Naive thymus-derived CD8-positive, alpha-beta T cell (primary cell): ENCODE measurements around the gene TIAM1. TPM values are rescaled to one million over a fixed set of nuclear protein-coding genes. Genes with fewer than 3 reads are reported as not detected.

ENCODE experiments used
- ATAC-seq, 2 donors: fragments of 150-1000 bp; cut with Tn5 transposase in 1 of 2; sonication (Bioruptor Pico), chemical (Tn5 transposase) in 1 of 2; 1 replicate in 1 of 2; 2 replicates in 1 of 2; pipeline ENCODE4 v1.10.0; 2021; ENCODE audit warnings: mild to moderate bottlenecking in 2 of 2, moderate library complexity in 2 of 2
- POLR2A ChIA-PET: fragments of 350-600 bp; sonication (Branson Sonifier 250); formaldehyde crosslinking; loops from one replicate; lab custom pipeline; 2021; ENCODE audit warnings: antibody characterized with exemption; lab: Charles Lee
- DNase-seq, 10 donors: peaks; one replicate each; pipeline versions ENCODE4 v3.0.0 to v3.0.0-alpha.2; 2020 to 2022
- H3K27ac Mint-ChIP-seq, 10 donors: one replicate each; pipeline ENCODE4 v1.8.0; 2020 to 2022; ENCODE audit warnings: mild to moderate bottlenecking in 10 of 10, mixed read lengths in 10 of 10, moderate library complexity in 4 of 10, inconsistent platforms in 1 of 10
- H3K27me3 Mint-ChIP-seq, 5 donors: one replicate each; pipeline ENCODE4 v1.8.0; 2021 to 2022; ENCODE audit warnings: mixed read lengths in 5 of 5
- H3K36me3 Mint-ChIP-seq, 3 donors: one replicate each; pipeline ENCODE4 v1.8.0; 2020 to 2022; ENCODE audit warnings: mixed read lengths in 3 of 3, mild to moderate bottlenecking in 2 of 3, inconsistent platforms in 1 of 3
- H3K4me1 Mint-ChIP-seq, 4 donors: one replicate each; pipeline ENCODE4 v1.8.0; 2021 to 2022; ENCODE audit warnings: mixed read lengths in 4 of 4
- H3K4me3 Mint-ChIP-seq, 10 donors: one replicate each; pipeline ENCODE4 v1.8.0; 2020 to 2022; ENCODE audit warnings: mild to moderate bottlenecking in 10 of 10, mixed read lengths in 10 of 10, moderate library complexity in 6 of 10, inconsistent platforms in 1 of 10
- H3K9me3 Mint-ChIP-seq, 9 donors: one replicate each; pipeline ENCODE4 v1.8.0; 2020 to 2022; ENCODE audit warnings: mixed read lengths in 9 of 9, mild to moderate bottlenecking in 3 of 9, inconsistent platforms in 1 of 9, moderate library complexity in 1 of 9
- polyA plus RNA-seq, 3 donors: library from polyadenylated mRNA; unstranded; fragments of 300-500 nt; fragmentation: Illumina TruSeq; gene quantifications; one replicate each; pipeline ENCODE4 v1.2.3, GENCODE V29; 2021
- total RNA-seq, 8 experiments: library from RNA in 2 of 8; stranded (reverse) in 2 of 8; gene quantifications; one replicate each; pipeline ENCODE4 v1.2.3 and lab custom pipeline; 2021 to 2026

TIAM1 gene
- total and polyA plus RNA-seq, 5 experiments from 2014 or later = 2.7 to 9.8 (median 4.0) TPM

- Mint-ChIP-seq H3K27ac (no peak overlapping the region), H3K4me3 (no peak overlapping the region), H3K9me3 (peaks cover 0 to 11% (median 1%) of the 10 kb centered on the region in 9 donors), H3K36me3 (peaks cover 0 to 2% (median under 1%) of the 10 kb centered on the region in 3 donors), H3K4me1 (peaks cover 12 to 27% (median 23%) of the 10 kb centered on the region in 4 donors), H3K27me3 (no peaks in the 10 kb centered on the region)
- POLR2A ChIA-PET = no interaction called here
- DNase-seq (no peak), ATAC-seq (no peak)
Measured at GRCh38 chr21:31278511-31279130, 65.4 kb downstream of the TIAM1 start.

- ATAC-seq = no peak
- peaks cover 0 to 7% (median 3%) of the 10 kb centered on the region in 9 donors for H3K9me3 Mint-ChIP-seq
- H3K27ac Mint-ChIP-seq = peak overlapping the region in 1 of 10 donors; percentile 20
- no peaks in the 10 kb centered on the region for H3K27me3 Mint-ChIP-seq
- no peak for DNase-seq
- H3K4me3 Mint-ChIP-seq = no peak overlapping the region
- POLR2A ChIA-PET = no interaction called here
- peaks cover 0 to 7% (median 6%) of the 10 kb centered on the region in 3 donors for H3K36me3 Mint-ChIP-seq
- peaks cover 7 to 20% (median 18%) of the 10 kb centered on the region in 4 donors for H3K4me1 Mint-ChIP-seq
Measured at GRCh38 chr21:31276663-31277062, 67.4 kb downstream of the TIAM1 start.

GRCh38 chr21:31275901-31276300 is 68.2 kb downstream of the TIAM1 start:
- Mint-ChIP-seq H3K4me3 (no peak overlapping the region), H3K27ac (no peak overlapping the region), H3K36me3 (peaks cover 0 to 7% (median 6%) of the 10 kb centered on the region in 3 donors), H3K9me3 (peaks cover 0 to 7% (median 0%) of the 10 kb centered on the region in 9 donors), H3K4me1 (peaks cover 8 to 20% (median 15%) of the 10 kb centered on the region in 4 donors), H3K27me3 (no peaks in the 10 kb centered on the region)
- no peak for DNase-seq
- no peak for ATAC-seq
- POLR2A ChIA-PET = no interaction called here

GRCh38 chr21:31273278-31273677 is 70.8 kb downstream of the TIAM1 start:
- H3K36me3 Mint-ChIP-seq = peaks cover 0 to 11% (median 6%) of the 10 kb centered on the region in 3 donors
- peaks cover 0 to 7% (median 0%) of the 10 kb centered on the region in 9 donors for H3K9me3 Mint-ChIP-seq
- peaks cover 9 to 29% (median 22%) of the 10 kb centered on the region in 4 donors for H3K4me1 Mint-ChIP-seq
- no peak for ATAC-seq
- H3K27me3 Mint-ChIP-seq = peaks cover 0 to 1% (median 0%) of the 10 kb centered on the region in 5 donors
- POLR2A ChIA-PET = no interaction called here
- H3K4me3 Mint-ChIP-seq = peak overlapping the region in 3 of 10 donors; percentile 2 to 39 (median 24)
- peak overlapping the region in 3 of 10 donors; percentile 15 to 74 (median 30) for H3K27ac Mint-ChIP-seq
- DNase-seq = no peak

GRCh38 chr21:31268090-31268489 is 76.0 kb downstream of the TIAM1 start:
- Mint-ChIP-seq H3K27me3 (peaks cover 0 to 1% (median 0%) of the 10 kb centered on the region in 5 donors), H3K36me3 (peaks cover 0 to 7% (median 0%) of the 10 kb centered on the region in 3 donors), H3K27ac (peak overlapping the region; percentile 18 to 90 (median 78)), H3K4me1 (peaks cover 21 to 56% (median 39%) of the 10 kb centered on the region in 4 donors), H3K9me3 (peaks cover 0 to 2% (median 0%) of the 10 kb centered on the region in 9 donors), H3K4me3 (peak overlapping the region; percentile 55 to 85 (median 71))
- DNase-seq (peak in 3 of 10 donors; percentile 17 to 34 (median 32)), ATAC-seq (peak; percentile 72 to 86)
- POLR2A ChIA-PET = interaction anchor here (0.5 to 3.2 kb wide), 3 partner anchors 16 to 225 kb away, joined by 3 to 15 read pairs (median 3); no protein-coding TSS in a partner anchor

GRCh38 chr21:31267644-31268043 is 76.4 kb downstream of the TIAM1 start:
- H3K9me3 Mint-ChIP-seq = peaks cover 0 to 2% (median 0%) of the 10 kb centered on the region in 9 donors
- H3K36me3 Mint-ChIP-seq = peaks cover 0 to 7% (median 0%) of the 10 kb centered on the region in 3 donors
- ATAC-seq = no peak
- no peak for DNase-seq
- H3K4me3 Mint-ChIP-seq = peak overlapping the region; percentile 55 to 85 (median 71)
- H3K27me3 Mint-ChIP-seq = peaks cover 0 to 1% (median 0%) of the 10 kb centered on the region in 5 donors
- H3K27ac Mint-ChIP-seq = peak overlapping the region in 9 of 10 donors; percentile 18 to 90 (median 78)
- POLR2A ChIA-PET = interaction anchor here (0.7 to 3.2 kb wide), 2 partner anchors 16 to 226 kb away, joined by 3 to 15 read pairs; no protein-coding TSS in a partner anchor
- H3K4me1 Mint-ChIP-seq = peaks cover 20 to 54% (median 35%) of the 10 kb centered on the region in 4 donors

- peaks cover 19 to 49% (median 29%) of the 10 kb centered on the region in 4 donors for H3K4me1 Mint-ChIP-seq
- DNase-seq (no peak), ATAC-seq (no peak)
- H3K27ac Mint-ChIP-seq = peak overlapping the region in 2 of 10 donors; percentile 17 to 35
- peak overlapping the region in 4 of 10 donors; percentile 3 to 77 (median 36) for H3K4me3 Mint-ChIP-seq
- peaks cover 0 to 2% (median 0%) of the 10 kb centered on the region in 9 donors for H3K9me3 Mint-ChIP-seq
- H3K27me3 Mint-ChIP-seq = peaks cover 0 to 1% (median 0%) of the 10 kb centered on the region in 5 donors
- POLR2A ChIA-PET = no interaction called here
- H3K36me3 Mint-ChIP-seq = peaks cover 0 to 7% (median 0%) of the 10 kb centered on the region in 3 donors
Measured at GRCh38 chr21:31266241-31266640, 77.8 kb downstream of the TIAM1 start.

GRCh38 chr21:31265366-31266013 is 78.6 kb downstream of the TIAM1 start:
- ATAC-seq = peak in 1 of 2 donors; percentile 42
- Mint-ChIP-seq H3K27ac (peak overlapping the region in 6 of 10 donors; percentile 0 to 79 (median 56)), H3K27me3 (peaks cover 0 to 1% (median 0%) of the 10 kb centered on the region in 5 donors), H3K36me3 (peaks cover 0 to 6% (median 0%) of the 10 kb centered on the region in 3 donors), H3K9me3 (peaks cover 0 to 2% (median 0%) of the 10 kb centered on the region in 9 donors), H3K4me3 (peak overlapping the region; percentile 44 to 82 (median 72)), H3K4me1 (peaks cover 18 to 46% (median 29%) of the 10 kb centered on the region in 4 donors)
- POLR2A ChIA-PET = interaction anchor here (0.7 kb wide), 1 partner anchor 91 kb away, joined by 4 read pairs; no protein-coding TSS in a partner anchor
- DNase-seq = peak in 1 of 10 donors; percentile 16

GRCh38 chr21:31264574-31264973 is 79.5 kb downstream of the TIAM1 start:
- H3K9me3 Mint-ChIP-seq = peaks cover 0 to 2% (median 0%) of the 10 kb centered on the region in 9 donors
- POLR2A ChIA-PET = no interaction called here
- DNase-seq = no peak
- H3K4me1 Mint-ChIP-seq = peaks cover 18 to 43% (median 29%) of the 10 kb centered on the region in 4 donors
- peaks cover 0 to 1% (median 0%) of the 10 kb centered on the region in 5 donors for H3K27me3 Mint-ChIP-seq
- H3K27ac Mint-ChIP-seq = peak overlapping the region in 1 of 10 donors; percentile 57
- H3K36me3 Mint-ChIP-seq = peaks cover 0 to 2% (median 0%) of the 10 kb centered on the region in 3 donors
- H3K4me3 Mint-ChIP-seq = no peak overlapping the region
- no peak for ATAC-seq

- POLR2A ChIA-PET = no interaction called here
- H3K27me3 Mint-ChIP-seq = peaks cover 0 to 1% (median 0%) of the 10 kb centered on the region in 5 donors
- DNase-seq = no peak
- peaks cover 0 to 2% (median 0%) of the 10 kb centered on the region in 3 donors for H3K36me3 Mint-ChIP-seq
- no peak overlapping the region for H3K4me3 Mint-ChIP-seq
- peaks cover 0 to 2% (median 0%) of the 10 kb centered on the region in 9 donors for H3K9me3 Mint-ChIP-seq
- no peak for ATAC-seq
- H3K27ac Mint-ChIP-seq = no peak overlapping the region
- H3K4me1 Mint-ChIP-seq = peaks cover 12 to 30% (median 18%) of the 10 kb centered on the region in 4 donors
Measured at GRCh38 chr21:31262728-31263127, 81.3 kb downstream of the TIAM1 start.

GRCh38 chr21:31261759-31262158 is 82.3 kb downstream of the TIAM1 start:
- peaks cover 15 to 24% (median 17%) of the 10 kb centered on the region in 4 donors for H3K4me1 Mint-ChIP-seq
- POLR2A ChIA-PET = no interaction called here
- H3K36me3 Mint-ChIP-seq = peaks cover 0 to 2% (median 0%) of the 10 kb centered on the region in 3 donors
- peaks cover 0 to 1% (median 0%) of the 10 kb centered on the region in 5 donors for H3K27me3 Mint-ChIP-seq
- no peak for DNase-seq
- peaks cover 0 to 2% (median 0%) of the 10 kb centered on the region in 9 donors for H3K9me3 Mint-ChIP-seq
- ATAC-seq = no peak
- peak overlapping the region in 1 of 10 donors; percentile 2 for H3K27ac Mint-ChIP-seq
- no peak overlapping the region for H3K4me3 Mint-ChIP-seq

- POLR2A ChIA-PET = no interaction called here
- peaks cover 0 to 2% (median 0%) of the 10 kb centered on the region in 3 donors for H3K36me3 Mint-ChIP-seq
Measured at GRCh38 chr21:31260790-31261189, 83.3 kb downstream of the TIAM1 start.

More at GRCh38 chr21:31260790-31261189, 83.3 kb downstream of the TIAM1 start:
- Mint-ChIP-seq H3K4me3 (no peak overlapping the region), H3K27ac (no peak overlapping the region), H3K27me3 (peaks cover 0 to 1% (median 0%) of the 10 kb centered on the region in 5 donors), H3K4me1 (peaks cover 9 to 16% (median 12%) of the 10 kb centered on the region in 4 donors), H3K9me3 (no peaks in the 10 kb centered on the region)
- DNase-seq (no peak), ATAC-seq (no peak)
